KMS-11 (cell line): Measurements from ENCODE around the gene NISCH.

Source experiments
- H2AFZ ChIP-seq: fragments of 200-600 bp; sonication (generic); 2 replicates; pipeline ENCODE4 v1.6.1; 2016; ENCODE audit warnings: antibody characterized with exemption, mixed run types, low read depth
- H3K27ac ChIP-seq: fragments of 200-600 bp; sonication (generic); 2 replicates; pipeline ENCODE4 v1.6.1; 2016; ENCODE audit warnings: mild to moderate bottlenecking, mixed run types
- H3K27me3 ChIP-seq: fragments of 200-600 bp; sonication (generic); 2 replicates; pipeline ENCODE4 v1.6.1; 2017; ENCODE audit warnings: mild to moderate bottlenecking, low read depth, mixed run types, moderate library complexity; ENCODE audit not compliant: insufficient read depth
- H3K36me3 ChIP-seq: fragments of 200-600 bp; sonication (generic); 2 replicates; pipeline ENCODE4 v1.6.1; 2017; ENCODE audit warnings: mild to moderate bottlenecking, mixed run types; ENCODE audit not compliant: insufficient read depth
- H3K4me1 ChIP-seq: fragments of 200-600 bp; sonication (generic); 2 replicates; pipeline ENCODE4 v1.6.1; 2016; ENCODE audit warnings: mild to moderate bottlenecking, low read depth, mixed run types; ENCODE audit not compliant: poor library complexity, severe bottlenecking
- H3K4me2 ChIP-seq: fragments of 200-600 bp; sonication (generic); 2 replicates; pipeline ENCODE4 v1.7.0; 2016; ENCODE audit warnings: mild to moderate bottlenecking, mixed run types
- H3K4me3 ChIP-seq: fragments of 200-600 bp; sonication (generic); IDR thresholded peaks from 2 replicates; pipeline ENCODE4 v1.6.1; 2017; ENCODE audit warnings: low read depth, low read length, mixed read lengths; ENCODE audit not compliant: insufficient read depth
- H3K79me2 ChIP-seq: fragments of 200-600 bp; sonication (generic); 2 replicates; pipeline ENCODE4 v1.6.1; 2016; ENCODE audit warnings: low read depth, mixed run types; ENCODE audit not compliant: insufficient read depth
- H3K9ac ChIP-seq: fragments of 200-600 bp; sonication (generic); 2 replicates; pipeline ENCODE4 v1.6.1; 2016; ENCODE audit warnings: mild to moderate bottlenecking, mixed run types
- H4K20me1 ChIP-seq: fragments of 200-600 bp; sonication (generic); 2 replicates; pipeline ENCODE4 v1.6.1; 2016; ENCODE audit warnings: mild to moderate bottlenecking, mixed run types; ENCODE audit not compliant: insufficient read depth
- CTCF ChIP-seq: fragments of 200-600 bp; sonication (generic); conservative IDR thresholded peaks from 2 replicates; pipeline ENCODE4 v1.6.1; 2017; ENCODE audit warnings: low read depth, mild to moderate bottlenecking, antibody characterized with exemption, low read length, moderate library complexity, mixed read lengths

Gene NISCH

GRCh38 chr3:52541050-52541449, 85.6 kb downstream of the NISCH start:
- Histone ChIP-seq H4K20me1 (no peaks in the 10 kb centered on the region), H3K79me2 (peaks cover 38% of the 10 kb centered on the region; the same call in 1 of the 2 replicates), H3K4me2 (no peak overlapping the region), H3K4me1 (peaks cover 36% of the 10 kb centered on the region), H2AFZ (no peak overlapping the region), H3K36me3 (no peaks in the 10 kb centered on the region; the same call in 1 of the 2 replicates), H3K4me3 (no peak overlapping the region), H3K9ac (no peak overlapping the region), H3K27me3 (no peaks in the 10 kb centered on the region), H3K27ac (no peak overlapping the region)
- no peak for TF ChIP-seq CTCF
